ENCODE results near the gene TMCO4. TPM values are rescaled to one million over a fixed set of nuclear protein-coding genes. Genes with fewer than 3 reads are reported as not detected.

TMCO4 gene
- total RNA-seq, 1 donor from 2014 or later = 4.1 TPM

DNA sequence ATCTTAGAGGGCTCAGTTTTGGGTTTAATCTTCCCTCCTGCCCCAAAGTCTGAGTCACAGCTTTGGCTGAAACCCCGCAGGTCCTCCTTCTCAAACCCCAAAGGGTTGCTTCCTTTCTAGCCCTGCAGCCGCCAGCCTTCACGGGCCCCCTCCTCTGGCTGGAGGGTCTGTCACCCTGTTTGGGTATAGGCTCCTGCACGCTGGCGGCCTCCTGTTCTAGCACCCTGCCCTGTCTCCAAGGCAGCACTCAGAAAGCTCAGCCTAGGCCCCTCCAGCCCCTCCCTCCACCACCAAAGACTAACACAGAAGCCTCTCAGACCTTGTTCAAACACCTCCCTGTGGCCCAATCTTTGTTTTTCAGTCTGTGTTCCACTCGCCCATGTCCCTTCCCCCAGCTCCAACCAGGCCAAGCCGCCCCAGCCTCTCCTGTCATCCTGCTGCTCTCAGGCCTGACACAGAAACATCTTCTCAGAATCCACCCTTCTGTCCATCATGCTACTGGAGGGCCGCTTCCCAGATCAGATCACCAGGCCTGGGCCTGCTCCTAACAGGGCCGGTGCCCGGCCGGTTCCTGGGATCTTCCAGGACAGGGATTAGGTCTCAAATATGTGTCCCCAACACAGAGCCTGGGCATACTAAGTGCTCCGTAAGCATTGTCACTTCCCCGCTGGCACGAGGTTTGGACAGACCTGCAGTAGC, 99.5 kb downstream of the TMCO4 start:
- H3K36me3 Mint-ChIP-seq (ENCODE audit: low read depth, unreplicated experiment) = no peaks in the 10 kb centered on the region
- DNase-seq (ENCODE audit: low spot score) = no peak
- TF ChIP-seq, protein P1, sequence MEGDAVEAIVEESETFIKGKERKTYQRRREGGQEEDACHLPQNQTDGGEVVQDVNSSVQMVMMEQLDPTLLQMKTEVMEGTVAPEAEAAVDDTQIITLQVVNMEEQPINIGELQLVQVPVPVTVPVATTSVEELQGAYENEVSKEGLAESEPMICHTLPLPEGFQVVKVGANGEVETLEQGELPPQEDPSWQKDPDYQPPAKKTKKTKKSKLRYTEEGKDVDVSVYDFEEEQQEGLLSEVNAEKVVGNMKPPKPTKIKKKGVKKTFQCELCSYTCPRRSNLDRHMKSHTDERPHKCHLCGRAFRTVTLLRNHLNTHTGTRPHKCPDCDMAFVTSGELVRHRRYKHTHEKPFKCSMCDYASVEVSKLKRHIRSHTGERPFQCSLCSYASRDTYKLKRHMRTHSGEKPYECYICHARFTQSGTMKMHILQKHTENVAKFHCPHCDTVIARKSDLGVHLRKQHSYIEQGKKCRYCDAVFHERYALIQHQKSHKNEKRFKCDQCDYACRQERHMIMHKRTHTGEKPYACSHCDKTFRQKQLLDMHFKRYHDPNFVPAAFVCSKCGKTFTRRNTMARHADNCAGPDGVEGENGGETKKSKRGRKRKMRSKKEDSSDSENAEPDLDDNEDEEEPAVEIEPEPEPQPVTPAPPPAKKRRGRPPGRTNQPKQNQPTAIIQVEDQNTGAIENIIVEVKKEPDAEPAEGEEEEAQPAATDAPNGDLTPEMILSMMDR (IDR thresholded peaks at IDR 0.05; ENCODE audit: unreplicated experiment) = no peak
- peaks cover 3% of the 10 kb centered on the region for H3K27me3 Mint-ChIP-seq (ENCODE audit: unreplicated experiment)
- no peak overlapping the region for H3K27ac Mint-ChIP-seq (ENCODE audit: unreplicated experiment)
- H3K4me3 Mint-ChIP-seq (ENCODE audit: unreplicated experiment) = no peak overlapping the region
- H3K4me1 Mint-ChIP-seq (ENCODE audit: unreplicated experiment) = peaks cover 2% of the 10 kb centered on the region
- H3K9me3 Mint-ChIP-seq (ENCODE audit: unreplicated experiment) = no peaks in the 10 kb centered on the region

DNA sequence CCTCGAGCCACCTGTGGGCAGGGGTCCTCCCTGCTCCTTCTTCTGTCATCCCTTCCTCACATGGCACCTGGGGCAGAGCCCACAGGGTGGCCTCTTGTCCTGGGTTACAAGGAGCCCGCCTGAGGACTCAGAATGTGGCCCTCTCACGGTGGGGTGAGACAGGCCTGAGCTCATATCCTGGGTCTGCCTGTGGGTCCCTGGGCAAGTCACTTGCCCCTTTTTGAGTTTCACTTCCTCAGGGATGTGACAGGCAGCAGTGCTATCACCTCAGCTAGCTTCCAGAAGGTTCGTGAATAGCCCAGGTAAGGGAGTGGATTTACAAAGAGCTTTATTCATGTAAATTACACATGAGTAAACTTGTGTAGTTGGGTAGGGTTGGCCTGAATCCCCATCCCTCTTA, 101.5 kb downstream of the TMCO4 start:
- Mint-ChIP-seq H3K4me3 (ENCODE audit: unreplicated experiment) (no peak overlapping the region), H3K27me3 (ENCODE audit: unreplicated experiment) (peaks cover 3% of the 10 kb centered on the region), H3K4me1 (ENCODE audit: unreplicated experiment) (no peaks in the 10 kb centered on the region), H3K36me3 (ENCODE audit: low read depth, unreplicated experiment) (no peaks in the 10 kb centered on the region), H3K27ac (ENCODE audit: unreplicated experiment) (no peak overlapping the region), H3K9me3 (ENCODE audit: unreplicated experiment) (no peaks in the 10 kb centered on the region)
- TF ChIP-seq, protein P1 (IDR thresholded peaks at IDR 0.05; ENCODE audit: unreplicated experiment) = no peak
- DNase-seq (ENCODE audit: low spot score) = no peak

DNA sequence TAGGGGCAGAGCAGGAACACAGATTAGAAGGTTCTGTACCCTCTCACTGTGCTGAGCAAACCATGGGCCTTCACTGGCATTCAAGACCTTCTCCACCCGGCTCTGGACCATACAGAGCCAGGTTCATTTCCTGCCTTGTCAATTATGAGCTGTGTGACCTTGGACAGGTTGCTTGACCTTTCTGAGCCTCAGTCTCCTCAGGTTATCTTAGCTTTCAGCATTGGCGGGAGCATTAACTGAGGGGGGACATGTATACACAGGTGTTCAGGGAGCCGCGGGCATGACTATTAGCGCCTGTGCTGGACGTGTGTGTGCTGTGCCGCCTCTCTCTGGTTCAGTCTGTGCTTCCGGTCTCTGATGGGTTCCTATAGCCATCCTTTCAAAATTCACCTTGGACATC, 102.9 kb downstream of the TMCO4 start:
- Mint-ChIP-seq H3K36me3 (ENCODE audit: low read depth, unreplicated experiment) (no peaks in the 10 kb centered on the region), H3K9me3 (ENCODE audit: unreplicated experiment) (no peaks in the 10 kb centered on the region), H3K27me3 (ENCODE audit: unreplicated experiment) (peaks cover 3% of the 10 kb centered on the region), H3K4me1 (ENCODE audit: unreplicated experiment) (no peaks in the 10 kb centered on the region), H3K27ac (ENCODE audit: unreplicated experiment) (no peak overlapping the region), H3K4me3 (ENCODE audit: unreplicated experiment) (no peak overlapping the region)
- no peak for DNase-seq (ENCODE audit: low spot score)
- TF ChIP-seq, protein P1 (IDR thresholded peaks at IDR 0.05; ENCODE audit: unreplicated experiment) = no peak

DNA sequence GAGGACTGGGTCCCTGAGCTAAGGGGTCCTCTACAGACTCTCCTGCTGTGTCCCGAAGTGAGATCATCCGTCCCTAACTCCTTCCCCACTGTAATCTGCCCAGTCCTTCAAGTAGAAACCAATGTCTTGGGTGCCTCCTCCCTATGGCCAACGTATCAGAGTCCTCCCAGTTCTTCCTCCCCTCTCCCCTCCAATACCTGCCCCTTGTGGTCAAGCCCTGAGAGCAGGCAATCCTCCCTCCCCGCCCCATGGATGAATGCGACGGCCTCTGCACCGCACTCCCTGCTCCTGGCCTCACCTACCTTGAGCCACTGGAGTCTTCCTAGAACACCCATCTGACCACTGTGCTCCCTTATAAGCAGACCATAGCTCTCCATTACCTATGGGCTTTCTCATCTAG, 103.9 kb downstream of the TMCO4 start:
- no peak overlapping the region for H3K4me3 Mint-ChIP-seq (ENCODE audit: unreplicated experiment)
- H3K27me3 Mint-ChIP-seq (ENCODE audit: unreplicated experiment) = peaks cover 3% of the 10 kb centered on the region
- no peak for DNase-seq (ENCODE audit: low spot score)
- no peaks in the 10 kb centered on the region for H3K4me1 Mint-ChIP-seq (ENCODE audit: unreplicated experiment)
- TF ChIP-seq, protein P1 (IDR thresholded peaks at IDR 0.05; ENCODE audit: unreplicated experiment) = no peak
- no peaks in the 10 kb centered on the region for H3K36me3 Mint-ChIP-seq (ENCODE audit: low read depth, unreplicated experiment)
- H3K27ac Mint-ChIP-seq (ENCODE audit: unreplicated experiment) = no peak overlapping the region
- no peaks in the 10 kb centered on the region for H3K9me3 Mint-ChIP-seq (ENCODE audit: unreplicated experiment)

DNA sequence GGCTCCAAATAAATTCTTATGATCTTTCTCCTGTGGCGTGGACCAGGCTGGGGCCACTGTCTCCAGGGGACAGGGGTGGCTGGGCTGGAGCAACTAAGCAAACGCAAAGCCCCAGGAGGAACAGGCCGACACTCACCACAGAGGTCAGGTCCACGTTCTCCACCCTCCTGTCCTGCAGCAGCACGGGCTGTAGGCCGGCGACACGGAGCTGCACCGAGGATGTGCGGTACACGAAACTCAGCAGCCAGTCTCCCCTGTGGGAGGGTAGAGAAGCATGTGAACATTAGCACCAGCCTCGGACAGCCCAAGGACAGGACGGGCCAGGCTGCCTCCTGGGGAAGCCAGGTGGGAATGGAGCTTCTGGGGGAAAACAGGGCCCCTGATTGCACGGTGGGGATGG, 105.4 kb downstream of the TMCO4 start:
- Mint-ChIP-seq H3K36me3 (ENCODE audit: low read depth, unreplicated experiment) (peaks cover 3% of the 10 kb centered on the region), H3K27ac (ENCODE audit: unreplicated experiment) (no peak overlapping the region), H3K9me3 (ENCODE audit: unreplicated experiment) (no peaks in the 10 kb centered on the region), H3K27me3 (ENCODE audit: unreplicated experiment) (peaks cover 1% of the 10 kb centered on the region), H3K4me1 (ENCODE audit: unreplicated experiment) (no peaks in the 10 kb centered on the region), H3K4me3 (ENCODE audit: unreplicated experiment) (no peak overlapping the region)
- TF ChIP-seq, protein P1 (IDR thresholded peaks at IDR 0.05; ENCODE audit: unreplicated experiment) = no peak
- no peak for DNase-seq (ENCODE audit: low spot score)

All from endothelial cell (in vitro differentiated cells).